HCT116 (cell line): ENCODE results near the gene TTC27.

ENCODE experiments used
- ATF3 ChIP-seq: IDR thresholded peaks from 2 replicates; pipeline ENCODE4 v1.6.1; 2012
- CTCF ChIP-seq, 3 experiments: fragments of 200-600 bp in 1 of 3; sonication (generic) in 1 of 3; IDR thresholded peaks in 2 of 3; conservative IDR thresholded peaks in 1 of 3; 2 replicates each; pipeline ENCODE4 v1.5.1; 2012 to 2017; ENCODE audit warnings: low read depth in 2 of 3, low read length in 2 of 3, antibody characterized with exemption in 1 of 3, borderline replicate concordance in 1 of 3, control low read depth in 1 of 3, mild to moderate bottlenecking in 1 of 3, mixed read lengths in 1 of 3, mixed run types in 1 of 3, moderate library complexity in 1 of 3; ENCODE audit not compliant: insufficient read depth in 1 of 3
- POLR2A ChIP-seq: IDR thresholded peaks from 2 replicates; pipeline ENCODE4 v1.7.0; 2011; ENCODE audit warnings: borderline replicate concordance; ENCODE audit not compliant: insufficient read depth, insufficient read length; ENCODE audit errors: extremely low read depth
- ZNF274 ChIP-seq: fragments of 200-500 bp; sonication (Bioruptor generic); IDR thresholded peaks from 2 replicates; pipeline ENCODE4 v1.6.1; 2014; ENCODE audit warnings: mild to moderate bottlenecking, low read depth, low read length, inconsistent platforms

GRCh38 chr2:32802877-32803276 is 175.0 kb downstream of the TTC27 start:
- TF ChIP-seq CTCF (IDR thresholded peaks at IDR 0.05 in 2 of 3, conservative IDR thresholded peaks at IDR 0.05 in 1 of 3; ENCODE audit: borderline replicate concordance in 1 of 3, insufficient read depth in 1 of 3, low read depth in 2 of 3, low read length in 2 of 3) (no peak), POLR2A (no peak), ATF3 (no peak), ZNF274 (no peak)
